Liver (tissue), 3 donors: Measurements from ENCODE around the gene SETBP1.

ENCODE experiments used
- ATF3 ChIP-seq: IDR thresholded peaks from 2 replicates; pipeline ENCODE4 v1.6.1; 2016; ENCODE audit warnings: antibody characterized with exemption
- GABPA ChIP-seq, 2 donors: IDR thresholded peaks in 1 of 2; conservative IDR thresholded peaks in 1 of 2; 2 replicates each; pipeline ENCODE4 v1.6.1; 2016; ENCODE audit warnings: antibody characterized with exemption in 2 of 2, mild to moderate bottlenecking in 1 of 2, moderate library complexity in 1 of 2
- NR2F2 ChIP-seq: IDR thresholded peaks from 2 replicates; pipeline ENCODE4 v1.6.1; 2016; ENCODE audit warnings: antibody characterized with exemption
- RAD21 ChIP-seq, 2 donors: IDR thresholded peaks; 2 replicates each; pipeline ENCODE4 v1.6.1; 2016; ENCODE audit warnings: antibody characterized with exemption in 2 of 2, mild to moderate bottlenecking in 2 of 2
- REST ChIP-seq: IDR thresholded peaks from 2 replicates; pipeline ENCODE4 v1.6.1; 2016; ENCODE audit warnings: antibody characterized with exemption, mild to moderate bottlenecking
- RXRA ChIP-seq, 2 donors: IDR thresholded peaks; 2 replicates each; pipeline ENCODE4 v1.6.1; 2017 to 2018; ENCODE audit warnings: antibody characterized with exemption in 2 of 2, mild to moderate bottlenecking in 1 of 2
- SP1 ChIP-seq: IDR thresholded peaks from 2 replicates; pipeline ENCODE4 v1.6.1; 2018; ENCODE audit warnings: antibody characterized with exemption, mild to moderate bottlenecking
- TAF1 ChIP-seq: conservative IDR thresholded peaks from 2 replicates; pipeline ENCODE4 v1.6.1; 2016; ENCODE audit warnings: antibody characterized with exemption, mild to moderate bottlenecking
- ZBTB33 ChIP-seq: IDR thresholded peaks from 2 replicates; pipeline ENCODE4 v1.6.1; 2016; ENCODE audit warnings: antibody characterized with exemption
- TF ChIP-seq, protein P1 (sequence below): fragments of 150-350 bp; IDR thresholded peaks from 2 replicates; pipeline ENCODE4 v1.5.1; 2017; ENCODE audit warnings: improper control_type of control experiment, low read depth, low read length; ENCODE audit not compliant: missing input control
- TF ChIP-seq, protein P2 (sequence below): IDR thresholded peaks from 2 replicates; pipeline ENCODE4 v1.6.1; 2016; ENCODE audit warnings: antibody characterized with exemption
- donor health status: healthy.
- donor health status: healthy.

DNA sequence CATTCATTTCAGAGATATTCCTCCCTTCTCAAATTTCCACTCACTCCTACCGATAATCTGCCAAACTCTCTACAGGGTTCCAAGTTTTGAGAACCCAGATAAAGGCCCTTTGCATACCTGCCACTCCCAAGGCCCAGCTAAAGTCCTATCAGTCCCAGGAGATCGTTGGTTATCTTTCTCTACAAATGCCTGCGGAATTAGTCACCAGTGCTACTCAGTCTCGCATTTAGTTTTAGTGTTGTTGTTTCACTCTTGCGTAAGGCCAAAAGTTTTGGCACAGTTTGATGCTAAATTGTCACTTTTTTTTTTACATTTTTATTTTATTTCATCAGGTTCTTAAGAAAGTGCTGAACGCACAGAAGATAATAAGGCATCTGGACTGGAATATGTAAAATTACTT lies 29.2 kb upstream of the SETBP1 start:
- TF ChIP-seq, protein P1, sequence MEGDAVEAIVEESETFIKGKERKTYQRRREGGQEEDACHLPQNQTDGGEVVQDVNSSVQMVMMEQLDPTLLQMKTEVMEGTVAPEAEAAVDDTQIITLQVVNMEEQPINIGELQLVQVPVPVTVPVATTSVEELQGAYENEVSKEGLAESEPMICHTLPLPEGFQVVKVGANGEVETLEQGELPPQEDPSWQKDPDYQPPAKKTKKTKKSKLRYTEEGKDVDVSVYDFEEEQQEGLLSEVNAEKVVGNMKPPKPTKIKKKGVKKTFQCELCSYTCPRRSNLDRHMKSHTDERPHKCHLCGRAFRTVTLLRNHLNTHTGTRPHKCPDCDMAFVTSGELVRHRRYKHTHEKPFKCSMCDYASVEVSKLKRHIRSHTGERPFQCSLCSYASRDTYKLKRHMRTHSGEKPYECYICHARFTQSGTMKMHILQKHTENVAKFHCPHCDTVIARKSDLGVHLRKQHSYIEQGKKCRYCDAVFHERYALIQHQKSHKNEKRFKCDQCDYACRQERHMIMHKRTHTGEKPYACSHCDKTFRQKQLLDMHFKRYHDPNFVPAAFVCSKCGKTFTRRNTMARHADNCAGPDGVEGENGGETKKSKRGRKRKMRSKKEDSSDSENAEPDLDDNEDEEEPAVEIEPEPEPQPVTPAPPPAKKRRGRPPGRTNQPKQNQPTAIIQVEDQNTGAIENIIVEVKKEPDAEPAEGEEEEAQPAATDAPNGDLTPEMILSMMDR, result no peak
- TF ChIP-seq SP1 (no peak), RAD21 (IDR thresholded peaks at IDR 0.05) (no peak), TAF1 (no peak), REST (no peak), NR2F2 (no peak), RXRA (IDR thresholded peaks at IDR 0.05) (no peak), ATF3 (no peak), GABPA (IDR thresholded peaks at IDR 0.05 in 1 of 2, conservative IDR thresholded peaks at IDR 0.05 in 1 of 2) (no peak), ZBTB33 (no peak)
- TF ChIP-seq, protein P2, sequence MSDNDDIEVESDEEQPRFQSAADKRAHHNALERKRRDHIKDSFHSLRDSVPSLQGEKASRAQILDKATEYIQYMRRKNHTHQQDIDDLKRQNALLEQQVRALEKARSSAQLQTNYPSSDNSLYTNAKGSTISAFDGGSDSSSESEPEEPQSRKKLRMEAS, result no peak
